H9 (cell line): ENCODE measurements around the gene PRKAG1. TPM values are rescaled to one million over a fixed set of nuclear protein-coding genes. Genes with fewer than 3 reads are reported as not detected.

Source experiments
- DNase-seq: peaks from one replicate; pipeline ENCODE4 v3.0.0-alpha.2; 2017
- H2AFZ ChIP-seq: one replicate; pipeline ENCODE4 v1.6.1; 2013; ENCODE audit warnings: mild to moderate bottlenecking, low read length, control low read depth, moderate library complexity
- H2AK5ac ChIP-seq: 2 replicates; pipeline ENCODE4 v1.6.1; 2013; ENCODE audit warnings: low read length, control low read depth, mixed read lengths; ENCODE audit not compliant: insufficient read length
- H2BK120ac ChIP-seq: one replicate; pipeline ENCODE4 v1.6.1; 2013; ENCODE audit warnings: low read depth, mild to moderate bottlenecking, low read length, control low read depth, inconsistent platforms; ENCODE audit not compliant: poor library complexity, severe bottlenecking
- H2BK12ac ChIP-seq: 2 replicates; pipeline ENCODE4 v1.6.1; 2013; ENCODE audit warnings: low read length, control low read depth, mixed read lengths, low read depth; ENCODE audit not compliant: insufficient read length
- H2BK15ac ChIP-seq: 2 replicates; pipeline ENCODE4 v1.6.1; 2013; ENCODE audit warnings: low read depth, low read length, control low read depth
- H2BK20ac ChIP-seq: one replicate; pipeline ENCODE4 v1.6.1; 2013; ENCODE audit warnings: low read depth, mild to moderate bottlenecking, low read length, control low read depth, inconsistent platforms; ENCODE audit not compliant: poor library complexity, severe bottlenecking
- H2BK5ac ChIP-seq: 2 replicates; pipeline ENCODE4 v1.6.1; 2013; ENCODE audit warnings: low read length, control low read depth, mixed read lengths; ENCODE audit not compliant: insufficient read length
- H3K14ac ChIP-seq: 2 replicates; pipeline ENCODE4 v1.6.1; 2013; ENCODE audit warnings: low read length, control low read depth; ENCODE audit not compliant: insufficient read depth
- H3K18ac ChIP-seq: 2 replicates; pipeline ENCODE4 v1.6.1; 2013; ENCODE audit warnings: low read depth, mild to moderate bottlenecking, mixed read lengths, low read length, control low read depth; ENCODE audit not compliant: insufficient read length
- H3K23ac ChIP-seq: 2 replicates; pipeline ENCODE4 v1.6.1; 2013; ENCODE audit warnings: low read length, control low read depth, mixed read lengths, low read depth; ENCODE audit not compliant: insufficient read length
- H3K23me2 ChIP-seq: 2 replicates; pipeline ENCODE4 v1.6.1; 2013; ENCODE audit warnings: low read depth, mild to moderate bottlenecking, mixed read lengths, low read length, control low read depth; ENCODE audit not compliant: insufficient read length, poor library complexity, severe bottlenecking
- H3K27ac ChIP-seq: 2 replicates; pipeline ENCODE4 v1.5.1; 2013; ENCODE audit warnings: low read length, control low read depth, mixed read lengths, low read depth; ENCODE audit not compliant: insufficient read length
- H3K27me3 ChIP-seq: 2 replicates; pipeline ENCODE4 v1.6.1; 2013; ENCODE audit warnings: low read length, control low read depth, inconsistent platforms; ENCODE audit not compliant: insufficient read depth
- H3K4ac ChIP-seq: 2 replicates; pipeline ENCODE4 v1.6.1; 2013; ENCODE audit warnings: low read depth, mild to moderate bottlenecking, control low read depth, inconsistent platforms, low read length, moderate library complexity
- H3K4me1 ChIP-seq: 2 replicates; pipeline ENCODE4 v1.6.1; 2013; ENCODE audit warnings: low read length, control low read depth, inconsistent platforms; ENCODE audit not compliant: insufficient read depth
- H3K4me2 ChIP-seq: 2 replicates; pipeline ENCODE4 v1.6.1; 2013; ENCODE audit warnings: low read length, control low read depth, mixed read lengths; ENCODE audit not compliant: insufficient read length, insufficient read depth
- H3K56ac ChIP-seq: 2 replicates; pipeline ENCODE4 v1.6.1; 2013; ENCODE audit warnings: low read depth, mild to moderate bottlenecking, mixed read lengths, low read length, control low read depth; ENCODE audit not compliant: insufficient read length
- H3K79me1 ChIP-seq: 2 replicates; pipeline ENCODE4 v1.6.1; 2013; ENCODE audit warnings: low read depth, mild to moderate bottlenecking, moderate library complexity, low read length, control low read depth, inconsistent platforms; ENCODE audit not compliant: insufficient read depth, poor library complexity, severe bottlenecking
- H3K79me2 ChIP-seq: 2 replicates; pipeline ENCODE4 v1.6.1; 2013; ENCODE audit warnings: low read length, control low read depth, inconsistent platforms; ENCODE audit not compliant: insufficient read depth
- H3K9ac ChIP-seq: 2 replicates; pipeline ENCODE4 v1.6.1; 2013; ENCODE audit warnings: low read length, control low read depth, mixed read lengths; ENCODE audit not compliant: insufficient read length; ENCODE audit errors: extremely low read depth
- H3K9me3 ChIP-seq: one replicate; pipeline ENCODE4 v1.6.1; 2013; ENCODE audit warnings: low read depth, low read length, inconsistent platforms; ENCODE audit not compliant: control insufficient read depth
- H3T11ph ChIP-seq: one replicate; pipeline ENCODE4 v1.6.1; 2013; ENCODE audit warnings: mild to moderate bottlenecking, low read length, control low read depth, inconsistent platforms
- H4K20me1 ChIP-seq: one replicate; pipeline ENCODE4 v1.6.1; 2013; ENCODE audit not compliant: control insufficient read depth, insufficient read length, insufficient read depth
- H4K5ac ChIP-seq: 2 replicates; pipeline ENCODE4 v1.6.1; 2013; ENCODE audit warnings: low read depth, mild to moderate bottlenecking, mixed read lengths, low read length, control low read depth; ENCODE audit not compliant: insufficient read length
- H4K8ac ChIP-seq: replicated peaks from 2 replicates; pipeline ENCODE4 v1.6.1; 2013; ENCODE audit warnings: low read length, control low read depth, mixed read lengths, low read depth; ENCODE audit not compliant: insufficient read length
- H4K91ac ChIP-seq: 2 replicates; pipeline ENCODE4 v1.6.1; 2013; ENCODE audit warnings: low read depth, mild to moderate bottlenecking, moderate library complexity, mixed read lengths, low read length, control low read depth; ENCODE audit not compliant: insufficient read length
- H3K27ac Mint-ChIP-seq, 3 experiments: 2 replicates in 2 of 3; 3 replicates in 1 of 3; pipeline ENCODE4 v1.8.0; 2020 to 2021; ENCODE audit warnings: mixed read lengths in 3 of 3, mild to moderate bottlenecking in 1 of 3, moderate library complexity in 1 of 3
- H3K27me3 Mint-ChIP-seq: 2 replicates; pipeline ENCODE4 v1.8.0; 2021; ENCODE audit warnings: low read depth, mild to moderate bottlenecking, moderate library complexity, mixed read lengths
- H3K36me3 Mint-ChIP-seq, 3 experiments: 2 replicates in 2 of 3; 3 replicates in 1 of 3; pipeline ENCODE4 v1.8.0; 2020 to 2021; ENCODE audit warnings: low read depth in 3 of 3, mixed read lengths in 3 of 3; ENCODE audit not compliant: insufficient read depth in 1 of 3
- H3K4me1 Mint-ChIP-seq, 2 experiments: 2 replicates each; pipeline ENCODE4 v1.8.0; 2020; ENCODE audit warnings: mixed read lengths in 2 of 2
- H3K4me3 Mint-ChIP-seq, 2 experiments: 2 replicates in 1 of 2; 3 replicates in 1 of 2; pipeline ENCODE4 v1.8.0; 2020 to 2021; ENCODE audit warnings: mild to moderate bottlenecking in 2 of 2, mixed read lengths in 2 of 2, moderate library complexity in 1 of 2
- H3K9me3 Mint-ChIP-seq, 2 experiments: 2 replicates in 1 of 2; 3 replicates in 1 of 2; pipeline ENCODE4 v1.8.0; 2020; ENCODE audit warnings: mild to moderate bottlenecking in 2 of 2, mixed read lengths in 2 of 2, moderate library complexity in 1 of 2
- CTCF ChIP-seq: fragments of 200-600 bp; sonication (generic); conservative IDR thresholded peaks from 3 replicates; pipeline ENCODE4 v1.8.0; 2021; ENCODE audit warnings: antibody characterized with exemption, mild to moderate bottlenecking
- WGBS: extraction: QIAGEN DNeasy Blood & Tissue Kit; methylation state at CpG from one replicate; pipeline ENCODE4 v1.1.7; 2013; ENCODE audit warnings: missing lambda C conversion rate, low lambda C conversion rate, mixed read lengths; ENCODE audit not compliant: insufficient read length; ENCODE audit errors: extremely low coverage; 5-methylcytosine and 5-hydroxymethylcytosine counted together
- total RNA-seq: library from RNA; stranded (reverse); gene quantifications from 2 replicates; pipeline ENCODE4 v1.2.1, GENCODE V29; 2021

PRKAG1 gene
- total RNA-seq, 1 experiment from 2014 or later: 34.8 TPM

GRCh38 chr12:49066120-49066519 lies 47.5 kb upstream of the PRKAG1 start:
- Mint-ChIP-seq H3K27ac (no peak overlapping the region; a peak in 1 of 7 replicates), H3K27me3 (peaks cover 23% of the 10 kb centered on the region), H3K9me3 (no peaks in the 10 kb centered on the region), H3K4me1 (peaks cover 29 to 32% of the 10 kb centered on the region in 2 experiments), H3K36me3 (peaks cover 0 to 3% (median 2%) of the 10 kb centered on the region in 3 experiments; a peak in 3 of 7 replicates), H3K4me3 (no peak overlapping the region)
- no peak overlapping the region for H3K27ac ChIP-seq
- H3K4me2 ChIP-seq: no peak overlapping the region
- TF ChIP-seq CTCF: no peak
- no peaks in the 10 kb centered on the region for H4K20me1 ChIP-seq
- DNase-seq: no peak
- H2BK20ac ChIP-seq: no peak overlapping the region
- no peak overlapping the region for H3K9ac ChIP-seq
- H3K9me3 ChIP-seq: no peaks in the 10 kb centered on the region
- H4K5ac ChIP-seq: no peak overlapping the region
- no peak overlapping the region for H4K8ac ChIP-seq
- no CpG with 5 or more reads among the region's 4 CpGs for WGBS
- H2BK15ac ChIP-seq: no peak overlapping the region
- no peak overlapping the region for H3K56ac ChIP-seq
- no peak overlapping the region for H2BK12ac ChIP-seq
- H3K79me2 ChIP-seq: no peaks in the 10 kb centered on the region
- H3K14ac ChIP-seq: no peak overlapping the region
- no peak overlapping the region for H4K91ac ChIP-seq
- H2BK120ac ChIP-seq: no peak overlapping the region
- H3K4ac ChIP-seq: no peak overlapping the region
- H3T11ph ChIP-seq: no peak overlapping the region
- H3K79me1 ChIP-seq: no peaks in the 10 kb centered on the region
- no peaks in the 10 kb centered on the region for H3K4me1 ChIP-seq
- no peak overlapping the region for H3K18ac ChIP-seq
- H2AK5ac ChIP-seq: no peak overlapping the region
- peaks cover 6% of the 10 kb centered on the region for H3K23me2 ChIP-seq
- H2BK5ac ChIP-seq: no peak overlapping the region
- no peaks in the 10 kb centered on the region for H3K27me3 ChIP-seq
- H2AFZ ChIP-seq: no peak overlapping the region
- H3K23ac ChIP-seq: no peak overlapping the region
